Esophagus (tissue), 2 donors: ENCODE results near the gene TMEM240. TPM values are rescaled to one million over a fixed set of nuclear protein-coding genes. Genes with fewer than 3 reads are reported as not detected.
"Not testable (repeated sequence)": the region's sequence is repeated elsewhere in the genome, so short reads cannot be mapped to it uniquely, and the experiment has no call there.

ENCODE experiments used
- H3K27ac ChIP-seq, 2 donors: one replicate each; pipeline ENCODE4 v1.5.1; 2013; ENCODE audit warnings: low read depth in 2 of 2, mild to moderate bottlenecking in 2 of 2, inconsistent platforms in 1 of 2, low read length in 1 of 2, moderate library complexity in 1 of 2
- H3K27me3 ChIP-seq, 2 donors: one replicate each; pipeline ENCODE4 v1.6.1; 2013; ENCODE audit warnings: low read length in 2 of 2, control low read depth in 1 of 2, mild to moderate bottlenecking in 1 of 2; ENCODE audit not compliant: insufficient read depth in 2 of 2, control insufficient read depth in 1 of 2
- H3K36me3 ChIP-seq, 2 donors: one replicate each; pipeline ENCODE4 v1.6.1; 2013; ENCODE audit warnings: low read length in 1 of 2; ENCODE audit not compliant: control insufficient read depth in 2 of 2, insufficient read depth in 2 of 2
- H3K4me1 ChIP-seq, 2 donors: one replicate each; pipeline ENCODE4 v1.6.1; 2013; ENCODE audit warnings: low read length in 1 of 2; ENCODE audit not compliant: control insufficient read depth in 2 of 2, insufficient read depth in 2 of 2
- H3K4me3 ChIP-seq, 2 donors: one replicate each; pipeline ENCODE4 v1.5.1; 2013; ENCODE audit warnings: low read length in 2 of 2, mild to moderate bottlenecking in 2 of 2, low read depth in 1 of 2, moderate library complexity in 1 of 2
- H3K9me3 ChIP-seq, 2 donors: one replicate each; pipeline ENCODE4 v1.6.1; 2013; ENCODE audit warnings: mild to moderate bottlenecking in 2 of 2, low read depth in 1 of 2, low read length in 1 of 2, moderate library complexity in 1 of 2; ENCODE audit not compliant: control insufficient read depth in 2 of 2, insufficient read depth in 1 of 2
- WGBS, 2 donors: extraction: QIAGEN DNeasy Blood & Tissue Kit; methylation state at CpG; one replicate each; pipeline ENCODE4 v1.1.7; 2013; 5-methylcytosine and 5-hydroxymethylcytosine counted together
- polyA plus RNA-seq, 2 donors: library from polyadenylated mRNA; stranded (reverse); fragments of 200-250 nt; gene quantifications; one replicate each; pipeline ENCODE4 v1.2.3, GENCODE V29; 2013
- donor health status: healthy with polysubstance abuse.
- donor health status: Bipolar disorder and iron deficiency.

TMEM240 gene
- polyA plus RNA-seq, 2 donors, result 2.1 to 3.1 TPM

- no peaks in the 10 kb centered on the region for H3K27me3 ChIP-seq
- no peaks in the 10 kb centered on the region for H3K4me1 ChIP-seq
- H3K9me3 ChIP-seq, result no peaks in the 10 kb centered on the region
- peaks cover 0 to 31% of the 10 kb centered on the region in 2 donors for H3K36me3 ChIP-seq
- H3K27ac ChIP-seq, result no peak overlapping the region
- WGBS, 2 donors, result 93 to 94% methylated on average over 22 to 28 of the region's 28 CpGs
- H3K4me3 ChIP-seq, result no peak overlapping the region
Measured at GRCh38 chr1:1517973-1518620, 22.3 kb downstream of the TMEM240 start.

- peaks cover 0 to 25% of the 10 kb centered on the region in 2 donors for H3K36me3 ChIP-seq
- 88 to 89% methylated on average over 14 of the region's 14 CpGs for WGBS, 2 donors
- not testable (repeated sequence) for H3K27me3 ChIP-seq, H3K27ac ChIP-seq, H3K4me1 ChIP-seq, H3K9me3 ChIP-seq, H3K4me3 ChIP-seq
Measured at GRCh38 chr1:1516923-1517322, 23.5 kb downstream of the TMEM240 start.

GRCh38 chr1:1514376-1514775 is 26.0 kb downstream of the TMEM240 start:
- not testable (repeated sequence) for H3K4me3 ChIP-seq, H3K9me3 ChIP-seq, H3K4me1 ChIP-seq, H3K27ac ChIP-seq, H3K27me3 ChIP-seq
- H3K36me3 ChIP-seq, result peaks cover 0 to 13% of the 10 kb centered on the region in 2 donors
- 76 to 77% methylated on average over 11 to 14 of the region's 16 CpGs for WGBS, 2 donors

GRCh38 chr1:1513675-1514074 is 26.7 kb downstream of the TMEM240 start:
- not testable (repeated sequence) for H3K9me3 ChIP-seq, H3K4me3 ChIP-seq, H3K36me3 ChIP-seq, H3K4me1 ChIP-seq, H3K27ac ChIP-seq, H3K27me3 ChIP-seq
- WGBS, 2 donors, result 77 to 78% methylated on average over 14 to 17 of the region's 18 CpGs

- H3K36me3 ChIP-seq, H3K9me3 ChIP-seq, H3K27me3 ChIP-seq, H3K4me1 ChIP-seq: not testable (repeated sequence)
- peak overlapping the region; percentile 81 to 87 for H3K4me3 ChIP-seq
- H3K27ac ChIP-seq, result peak overlapping the region in 1 of 2 donors; percentile 78
- WGBS, 2 donors, result 0% methylated on average over 39 to 48 of the region's 52 CpGs
Measured at GRCh38 chr1:1512425-1512824, 28.0 kb downstream of the TMEM240 start.

- WGBS, 2 donors, result 0 to 1% methylated on average over 93 to 99 of the region's 99 CpGs
- Histone ChIP-seq H3K27ac (peak within 1 kb of the TSS; percentile 95 to 99), H3K4me1 (no peaks in the 10 kb centered on the region), H3K4me3 (peak within 1 kb of the TSS; percentile 81 to 87), H3K9me3 (no peaks in the 10 kb centered on the region), H3K36me3 (no peaks in the 10 kb centered on the region), H3K27me3 (no peaks in the 10 kb centered on the region)
Measured at GRCh38 chr1:1511533-1512285, 28.7 kb downstream of the TMEM240 start, which contains the start of gene ATAD3A. TSS of gene ATAD3A (plus strand) at chr1:1512162. CDS start at chr1:1512269, 107 bp downstream.

GRCh38 chr1:1510912-1511532 is 29.4 kb downstream of the TMEM240 start:
- H3K4me3 ChIP-seq, result peak overlapping the region; percentile 81 to 87
- 11 to 15% methylated on average over 17 of the region's 17 CpGs for WGBS, 2 donors
- H3K27me3 ChIP-seq, result no peaks in the 10 kb centered on the region
- H3K27ac ChIP-seq, result peak overlapping the region; percentile 95 to 99
- no peaks in the 10 kb centered on the region for H3K4me1 ChIP-seq
- H3K9me3 ChIP-seq, result no peaks in the 10 kb centered on the region
- no peaks in the 10 kb centered on the region for H3K36me3 ChIP-seq

GRCh38 chr1:1509465-1509850 is 31.0 kb downstream of the TMEM240 start:
- H3K27ac ChIP-seq, H3K36me3 ChIP-seq, H3K4me1 ChIP-seq, H3K4me3 ChIP-seq, H3K27me3 ChIP-seq, H3K9me3 ChIP-seq: not testable (repeated sequence)
- 81 to 87% methylated on average over 15 to 19 of the region's 21 CpGs for WGBS, 2 donors

GRCh38 chr1:1508775-1509464 is 31.5 kb downstream of the TMEM240 start:
- WGBS, 2 donors, result 78 to 82% methylated on average over 22 to 32 of the region's 34 CpGs
- H3K4me1 ChIP-seq, H3K4me3 ChIP-seq, H3K36me3 ChIP-seq, H3K27ac ChIP-seq, H3K27me3 ChIP-seq, H3K9me3 ChIP-seq: not testable (repeated sequence)
